Hepatocyte (in vitro differentiated cells): Measurements from ENCODE around the gene DGKQ.

Source experiments
- EZH2 ChIP-seq: fragments of 200-600 bp; sonication (generic); IDR thresholded peaks from 2 replicates; pipeline ENCODE4 v1.6.1; 2016; ENCODE audit warnings: antibody characterized with exemption, mild to moderate bottlenecking, borderline replicate concordance
- EZH2phosphoT487 ChIP-seq: fragments of 200-600 bp; sonication (generic); IDR thresholded peaks from one replicate; pipeline ENCODE4 v1.6.1; 2018; ENCODE audit warnings: antibody characterized with exemption, mild to moderate bottlenecking, low read depth, moderate library complexity; ENCODE audit not compliant: unreplicated experiment, severe bottlenecking
- TF ChIP-seq, protein P1 (sequence below): fragments of 200-600 bp; sonication (generic); IDR thresholded peaks from 2 replicates; pipeline ENCODE4 v1.5.1; 2016; ENCODE audit warnings: antibody characterized with exemption, mild to moderate bottlenecking; ENCODE audit not compliant: poor library complexity

DNA sequence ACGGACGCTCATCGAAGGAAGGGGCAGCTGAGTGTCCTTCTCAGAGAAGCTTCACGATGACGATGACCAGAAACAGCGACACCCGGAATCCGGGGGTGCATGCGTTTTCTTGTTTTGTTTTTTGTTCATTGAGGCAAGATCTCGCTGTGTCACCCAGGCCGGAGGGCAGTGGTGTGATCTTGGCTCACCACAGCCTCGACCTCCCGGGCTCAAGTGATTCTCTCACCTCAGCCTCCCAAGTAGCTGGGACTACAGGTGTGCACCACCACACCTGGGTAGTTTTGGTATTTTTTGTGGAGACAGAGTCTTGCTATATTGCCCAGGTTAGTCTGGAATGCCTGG, 19.8 kb downstream of the DGKQ start:
- TF ChIP-seq, protein P1, sequence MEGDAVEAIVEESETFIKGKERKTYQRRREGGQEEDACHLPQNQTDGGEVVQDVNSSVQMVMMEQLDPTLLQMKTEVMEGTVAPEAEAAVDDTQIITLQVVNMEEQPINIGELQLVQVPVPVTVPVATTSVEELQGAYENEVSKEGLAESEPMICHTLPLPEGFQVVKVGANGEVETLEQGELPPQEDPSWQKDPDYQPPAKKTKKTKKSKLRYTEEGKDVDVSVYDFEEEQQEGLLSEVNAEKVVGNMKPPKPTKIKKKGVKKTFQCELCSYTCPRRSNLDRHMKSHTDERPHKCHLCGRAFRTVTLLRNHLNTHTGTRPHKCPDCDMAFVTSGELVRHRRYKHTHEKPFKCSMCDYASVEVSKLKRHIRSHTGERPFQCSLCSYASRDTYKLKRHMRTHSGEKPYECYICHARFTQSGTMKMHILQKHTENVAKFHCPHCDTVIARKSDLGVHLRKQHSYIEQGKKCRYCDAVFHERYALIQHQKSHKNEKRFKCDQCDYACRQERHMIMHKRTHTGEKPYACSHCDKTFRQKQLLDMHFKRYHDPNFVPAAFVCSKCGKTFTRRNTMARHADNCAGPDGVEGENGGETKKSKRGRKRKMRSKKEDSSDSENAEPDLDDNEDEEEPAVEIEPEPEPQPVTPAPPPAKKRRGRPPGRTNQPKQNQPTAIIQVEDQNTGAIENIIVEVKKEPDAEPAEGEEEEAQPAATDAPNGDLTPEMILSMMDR = no peak
- TF ChIP-seq EZH2 = no peak
- TF ChIP-seq EZH2phosphoT487 = no peak
